HepG2 (cell line): ENCODE data around the gene CDX1. TPM values are rescaled to one million over a fixed set of nuclear protein-coding genes. Genes with fewer than 3 reads are reported as not detected.

Experiments used
- CCAR2 ChIP-seq: fragments of 200-400 bp; formaldehyde crosslinking; optimal IDR thresholded peaks from 2 replicates; pipeline ENCODE3; 2018; ENCODE audit warnings: low read depth, mild to moderate bottlenecking, low read length, moderate library complexity
- EED ChIP-seq: sonication (generic); formaldehyde crosslinking; IDR thresholded peaks from 2 replicates; pipeline ENCODE4 v1.5.0; 2020; ENCODE audit warnings: mild to moderate bottlenecking, missing genetic modification reagents
- FOXP1 ChIP-seq, 2 experiments: fragments of 450-650 bp in 1 of 2; IDR thresholded peaks; 2 replicates each; pipeline ENCODE4 v1.6.1; 2017 to 2018; ENCODE audit warnings: antibody characterized with exemption in 1 of 2
- KMT2B ChIP-seq: IDR thresholded peaks from 2 replicates; pipeline ENCODE4 v1.6.1; 2016; ENCODE audit warnings: missing genetic modification reagents, missing compliant biosample characterization
- NFKBIZ ChIP-seq: IDR thresholded peaks from 2 replicates; pipeline ENCODE4 v1.6.1; 2018; ENCODE audit warnings: missing genetic modification reagents, missing compliant biosample characterization
- NFRKB ChIP-seq: fragments of 450-650 bp; IDR thresholded peaks from 2 replicates; pipeline ENCODE4 v1.6.1; 2017
- RFX3 ChIP-seq: IDR thresholded peaks from 2 replicates; pipeline ENCODE4 v1.6.1; 2016; ENCODE audit warnings: missing biosample characterization, missing genetic modification reagents
- TEAD3 ChIP-seq: optimal IDR thresholded peaks from 2 replicates; pipeline ENCODE3; 2016; ENCODE audit warnings: borderline replicate concordance
- ZIK1 ChIP-seq: sonication (generic); formaldehyde crosslinking; IDR thresholded peaks from 2 replicates; pipeline ENCODE4 v1.5.0; 2020; ENCODE audit warnings: mild to moderate bottlenecking, low read depth, missing genetic modification reagents, borderline replicate concordance
- ZMYM4 ChIP-seq: sonication (generic); formaldehyde crosslinking; IDR thresholded peaks from 2 replicates; pipeline ENCODE4 v1.8.1; 2023; ENCODE audit warnings: mild to moderate bottlenecking, missing genetic modification reagents
- ZNF326 ChIP-seq: sonication (generic); formaldehyde crosslinking; IDR thresholded peaks from 2 replicates; pipeline ENCODE4 v1.4.0; 2020; ENCODE audit warnings: missing genetic modification reagents, borderline replicate concordance
- ZNF382 ChIP-seq: sonication (generic); formaldehyde crosslinking; IDR thresholded peaks from 2 replicates; pipeline ENCODE4 v1.5.0; 2020; ENCODE audit warnings: missing genetic modification reagents, mild to moderate bottlenecking, borderline replicate concordance
- ZNF460 ChIP-seq: sonication (generic); formaldehyde crosslinking; IDR thresholded peaks from 2 replicates; pipeline ENCODE4 v1.5.1; 2020; ENCODE audit warnings: missing genetic modification reagents, mild to moderate bottlenecking, borderline replicate concordance
- ZNF670 ChIP-seq: sonication (generic); formaldehyde crosslinking; IDR thresholded peaks from 2 replicates; pipeline ENCODE4 v1.8.0; 2022; ENCODE audit warnings: mild to moderate bottlenecking, missing genetic modification reagents, borderline replicate concordance
- ZNF839 ChIP-seq: sonication (generic); formaldehyde crosslinking; IDR thresholded peaks from 2 replicates; pipeline ENCODE4 v1.4.0; 2020; ENCODE audit warnings: missing genetic modification reagents, mild to moderate bottlenecking, borderline replicate concordance
- polyA plus RNA-seq, 8 experiments: library from polyadenylated mRNA; depleted of rRNA in 3 of 8; stranded (reverse) in 7 of 8; unstranded in 1 of 8; fragments of >200 nt; fragmentation: Illumina TruSeq in 4 of 8; extraction: Trizol in 4 of 8; gene quantifications; 2 replicates each; pipeline versions ENCODE4 v1.2.1 to v1.2.3, GENCODE V29; 2011 to 2016; ENCODE audit warnings: low read depth in 4 of 8, missing spikeins in 1 of 8, mixed read lengths in 1 of 8; ENCODE audit not compliant: insufficient read depth in 1 of 8
- total RNA-seq, 5 experiments: library from RNA; depleted of rRNA; stranded (reverse); fragments of >200 nt; fragmentation: Illumina TruSeq; extraction: Trizol; gene quantifications; 2 replicates each; pipeline ENCODE4 v1.2.3, GENCODE V29; 2016; ENCODE audit warnings: low read depth in 1 of 5
- TF ChIP-seq, protein P1 (sequence below): sonication (generic); formaldehyde crosslinking; IDR thresholded peaks from 2 replicates; pipeline ENCODE4 v1.4.0; 2020; ENCODE audit warnings: missing genetic modification reagents
- TF ChIP-seq, protein P2 (sequence below): sonication (generic); formaldehyde crosslinking; IDR thresholded peaks from 2 replicates; pipeline ENCODE4 v1.4.0; 2020; ENCODE audit warnings: mild to moderate bottlenecking, missing genetic modification reagents
- TF ChIP-seq, protein P3 (sequence below): sonication (generic); formaldehyde crosslinking; IDR thresholded peaks from 2 replicates; pipeline ENCODE4 v1.4.0; 2020; ENCODE audit warnings: mild to moderate bottlenecking, missing genetic modification reagents, borderline replicate concordance
- TF ChIP-seq, protein P4 (sequence below): sonication (generic); formaldehyde crosslinking; IDR thresholded peaks from 2 replicates; pipeline ENCODE4 v1.4.0; 2020; ENCODE audit warnings: missing genetic modification reagents, low read depth, mild to moderate bottlenecking, borderline replicate concordance
- TF ChIP-seq, protein P5 (sequence below): sonication (generic); formaldehyde crosslinking; IDR thresholded peaks from 2 replicates; pipeline ENCODE4 v1.4.0; 2020; ENCODE audit warnings: mild to moderate bottlenecking, low read depth, missing genetic modification reagents
- TF ChIP-seq, protein P6 (sequence below): sonication (generic); formaldehyde crosslinking; conservative IDR thresholded peaks from 2 replicates; pipeline ENCODE4 v1.4.0; 2020; ENCODE audit warnings: missing genetic modification reagents

Gene CDX1
- total and polyA plus RNA-seq, 2 of the 13 experiments (the other 11 are each of a cell fraction or from before 2014, with no cell fraction given): not detected

DNA sequence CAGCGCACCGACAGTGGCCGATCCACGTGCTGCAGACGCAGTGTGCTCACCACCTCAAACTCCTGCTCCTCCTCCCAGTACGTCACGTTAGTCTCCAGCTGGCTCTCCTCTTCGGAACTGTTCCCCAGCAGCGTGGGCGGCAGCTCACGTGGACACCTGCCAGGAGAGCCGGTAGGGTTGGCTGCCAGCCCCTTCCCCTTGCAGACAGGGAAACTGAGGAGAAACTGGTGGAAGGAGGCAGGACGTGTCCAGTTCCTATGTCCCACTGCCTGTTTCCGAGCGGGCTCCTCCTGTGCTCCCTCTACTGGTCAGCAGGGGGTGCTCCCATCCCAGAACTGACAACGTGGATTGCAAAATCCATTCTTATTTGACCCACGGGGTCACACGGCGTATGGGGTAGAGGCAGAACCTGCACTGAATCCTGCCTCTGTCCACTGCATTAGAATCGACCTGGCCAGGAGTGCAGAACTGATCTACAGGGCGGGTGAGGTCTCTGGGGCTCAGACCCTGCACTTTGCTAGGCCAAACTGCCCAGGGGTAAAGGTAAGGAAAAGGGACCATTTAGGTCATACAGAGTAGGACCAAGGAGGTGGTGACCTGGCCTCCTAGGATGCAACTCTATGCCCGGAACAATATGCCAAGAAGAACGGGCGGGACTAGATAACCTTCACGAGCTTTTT lies 36.6 kb upstream of the CDX1 start (continued):
- TF ChIP-seq, protein P1, sequence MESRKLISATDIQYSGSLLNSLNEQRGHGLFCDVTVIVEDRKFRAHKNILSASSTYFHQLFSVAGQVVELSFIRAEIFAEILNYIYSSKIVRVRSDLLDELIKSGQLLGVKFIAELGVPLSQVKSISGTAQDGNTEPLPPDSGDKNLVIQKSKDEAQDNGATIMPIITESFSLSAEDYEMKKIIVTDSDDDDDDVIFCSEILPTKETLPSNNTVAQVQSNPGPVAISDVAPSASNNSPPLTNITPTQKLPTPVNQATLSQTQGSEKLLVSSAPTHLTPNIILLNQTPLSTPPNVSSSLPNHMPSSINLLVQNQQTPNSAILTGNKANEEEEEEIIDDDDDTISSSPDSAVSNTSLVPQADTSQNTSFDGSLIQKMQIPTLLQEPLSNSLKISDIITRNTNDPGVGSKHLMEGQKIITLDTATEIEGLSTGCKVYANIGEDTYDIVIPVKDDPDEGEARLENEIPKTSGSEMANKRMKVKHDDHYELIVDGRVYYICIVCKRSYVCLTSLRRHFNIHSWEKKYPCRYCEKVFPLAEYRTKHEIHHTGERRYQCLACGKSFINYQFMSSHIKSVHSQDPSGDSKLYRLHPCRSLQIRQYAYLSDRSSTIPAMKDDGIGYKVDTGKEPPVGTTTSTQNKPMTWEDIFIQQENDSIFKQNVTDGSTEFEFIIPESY (CRISPR knock-in tag): no peak
- TF ChIP-seq, protein P2, sequence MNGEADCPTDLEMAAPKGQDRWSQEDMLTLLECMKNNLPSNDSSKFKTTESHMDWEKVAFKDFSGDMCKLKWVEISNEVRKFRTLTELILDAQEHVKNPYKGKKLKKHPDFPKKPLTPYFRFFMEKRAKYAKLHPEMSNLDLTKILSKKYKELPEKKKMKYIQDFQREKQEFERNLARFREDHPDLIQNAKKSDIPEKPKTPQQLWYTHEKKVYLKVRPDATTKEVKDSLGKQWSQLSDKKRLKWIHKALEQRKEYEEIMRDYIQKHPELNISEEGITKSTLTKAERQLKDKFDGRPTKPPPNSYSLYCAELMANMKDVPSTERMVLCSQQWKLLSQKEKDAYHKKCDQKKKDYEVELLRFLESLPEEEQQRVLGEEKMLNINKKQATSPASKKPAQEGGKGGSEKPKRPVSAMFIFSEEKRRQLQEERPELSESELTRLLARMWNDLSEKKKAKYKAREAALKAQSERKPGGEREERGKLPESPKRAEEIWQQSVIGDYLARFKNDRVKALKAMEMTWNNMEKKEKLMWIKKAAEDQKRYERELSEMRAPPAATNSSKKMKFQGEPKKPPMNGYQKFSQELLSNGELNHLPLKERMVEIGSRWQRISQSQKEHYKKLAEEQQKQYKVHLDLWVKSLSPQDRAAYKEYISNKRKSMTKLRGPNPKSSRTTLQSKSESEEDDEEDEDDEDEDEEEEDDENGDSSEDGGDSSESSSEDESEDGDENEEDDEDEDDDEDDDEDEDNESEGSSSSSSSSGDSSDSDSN: peak; percentile 47; the same call in 1 of the 2 replicates
- no peak for TF ChIP-seq ZNF460
- TF ChIP-seq KMT2B (CRISPR knock-in tag): no peak
- TF ChIP-seq ZNF382 (CRISPR knock-in tag): no peak
- TF ChIP-seq, protein P3, sequence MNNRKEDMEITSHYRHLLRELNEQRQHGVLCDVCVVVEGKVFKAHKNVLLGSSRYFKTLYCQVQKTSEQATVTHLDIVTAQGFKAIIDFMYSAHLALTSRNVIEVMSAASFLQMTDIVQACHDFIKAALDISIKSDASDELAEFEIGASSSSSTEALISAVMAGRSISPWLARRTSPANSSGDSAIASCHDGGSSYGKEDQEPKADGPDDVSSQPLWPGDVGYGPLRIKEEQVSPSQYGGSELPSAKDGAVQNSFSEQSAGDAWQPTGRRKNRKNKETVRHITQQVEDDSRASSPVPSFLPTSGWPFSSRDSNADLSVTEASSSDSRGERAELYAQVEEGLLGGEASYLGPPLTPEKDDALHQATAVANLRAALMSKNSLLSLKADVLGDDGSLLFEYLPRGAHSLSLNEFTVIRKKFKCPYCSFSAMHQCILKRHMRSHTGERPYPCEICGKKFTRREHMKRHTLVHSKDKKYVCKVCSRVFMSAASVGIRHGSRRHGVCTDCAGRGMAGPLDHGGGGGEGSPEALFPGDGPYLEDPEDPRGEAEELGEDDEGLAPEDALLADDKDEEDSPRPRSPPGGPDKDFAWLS (CRISPR knock-in tag): no peak
- no peak for TF ChIP-seq FOXP1 (IDR thresholded peaks at IDR 0.05)
- TF ChIP-seq FOXP1 (CRISPR knock-in tag; IDR thresholded peaks at IDR 0.05): no peak
- no peak for TF ChIP-seq ZIK1
- no peak for TF ChIP-seq NFRKB
- no peak for TF ChIP-seq ZNF326
- no peak for TF ChIP-seq RFX3
- no peak for TF ChIP-seq ZNF839 (CRISPR knock-in tag)
- peak; percentile 45 for TF ChIP-seq TEAD3
- peak; percentile 60 for TF ChIP-seq ZMYM4 (CRISPR knock-in tag)
- TF ChIP-seq, protein P4, sequence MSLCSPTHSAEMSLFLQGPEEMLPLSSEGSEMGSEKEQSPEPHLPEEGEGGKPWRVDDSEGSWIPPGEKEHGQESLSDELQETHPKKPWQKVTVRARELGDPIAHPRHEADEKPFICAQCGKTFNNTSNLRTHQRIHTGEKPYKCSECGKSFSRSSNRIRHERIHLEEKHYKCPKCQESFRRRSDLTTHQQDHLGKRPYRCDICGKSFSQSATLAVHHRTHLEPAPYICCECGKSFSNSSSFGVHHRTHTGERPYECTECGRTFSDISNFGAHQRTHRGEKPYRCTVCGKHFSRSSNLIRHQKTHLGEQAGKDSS (CRISPR knock-in tag): 0 out of 2 replicates have a peak, but pooled peaks have one; percentile 30
- peak; percentile 31 for TF ChIP-seq CCAR2
- TF ChIP-seq NFKBIZ (CRISPR knock-in tag): no peak
- TF ChIP-seq, protein P5, sequence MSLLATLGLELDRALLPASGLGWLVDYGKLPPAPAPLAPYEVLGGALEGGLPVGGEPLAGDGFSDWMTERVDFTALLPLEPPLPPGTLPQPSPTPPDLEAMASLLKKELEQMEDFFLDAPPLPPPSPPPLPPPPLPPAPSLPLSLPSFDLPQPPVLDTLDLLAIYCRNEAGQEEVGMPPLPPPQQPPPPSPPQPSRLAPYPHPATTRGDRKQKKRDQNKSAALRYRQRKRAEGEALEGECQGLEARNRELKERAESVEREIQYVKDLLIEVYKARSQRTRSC (CRISPR knock-in tag): no peak
- TF ChIP-seq EED: no peak
- TF ChIP-seq, protein P6, sequence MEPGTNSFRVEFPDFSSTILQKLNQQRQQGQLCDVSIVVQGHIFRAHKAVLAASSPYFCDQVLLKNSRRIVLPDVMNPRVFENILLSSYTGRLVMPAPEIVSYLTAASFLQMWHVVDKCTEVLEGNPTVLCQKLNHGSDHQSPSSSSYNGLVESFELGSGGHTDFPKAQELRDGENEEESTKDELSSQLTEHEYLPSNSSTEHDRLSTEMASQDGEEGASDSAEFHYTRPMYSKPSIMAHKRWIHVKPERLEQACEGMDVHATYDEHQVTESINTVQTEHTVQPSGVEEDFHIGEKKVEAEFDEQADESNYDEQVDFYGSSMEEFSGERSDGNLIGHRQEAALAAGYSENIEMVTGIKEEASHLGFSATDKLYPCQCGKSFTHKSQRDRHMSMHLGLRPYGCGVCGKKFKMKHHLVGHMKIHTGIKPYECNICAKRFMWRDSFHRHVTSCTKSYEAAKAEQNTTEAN (CRISPR knock-in tag): no peak
- TF ChIP-seq ZNF670 (CRISPR knock-in tag): no peak
